Stimulated activated naive CD8-positive, alpha-beta T cell treated with anti-CD3 and anti-CD28 coated beads, Interleukin-15, Interleukin-2, amounts not matched to agents 100 U/mL and 50 U/mL, for 24 hours (primary cell): ENCODE data around the gene CDPF1.

Experiments used
- ATAC-seq: fragments of 150-1000 bp; cut with Tn5 transposase; one replicate; pipeline ENCODE4 v1.10.0; 2021
- DNase-seq: peaks from one replicate; pipeline ENCODE4 v3.0.0; 2021

The CDPF1 gene

GRCh38 chr22:46250035-46250782 is at the start of gene CDPF1:
TSS of gene CDPF1 (minus strand) at chr22:46250293. CDS start at chr22:46248284, 2,009 bp downstream.
- peak; percentile 94 for DNase-seq

GRCh38 chr22:46299101-46299500 is 49.0 kb upstream of the CDPF1 start:
- DNase-seq (no peak), ATAC-seq (no peak)

More at GRCh38 chr22:46250035-46250782, at the start of gene CDPF1:
- ATAC-seq: peak; percentile 91

- DNase-seq (peak; percentile 33), ATAC-seq (no peak)
These were observed 47.2 kb upstream of the CDPF1 start for GRCh38 chr22:46297151-46297812.

GRCh38 chr22:46296257-46297150 is 46.4 kb upstream of the CDPF1 start, which contains the start of gene GTSE1:
TSS of gene GTSE1 (plus strand) at chr22:46296870. CDS start at chr22:46297401, 531 bp downstream.
- ATAC-seq (peak; percentile 99), DNase-seq (peak; percentile 96)

- DNase-seq: no peak
- no peak for ATAC-seq
These were observed 45.3 kb upstream of the CDPF1 start for GRCh38 chr22:46295277-46295971.

GRCh38 chr22:46294784-46295183 is 44.7 kb upstream of the CDPF1 start:
- ATAC-seq: no peak
- no peak for DNase-seq

GRCh38 chr22:46293577-46294260 is 43.6 kb upstream of the CDPF1 start:
- DNase-seq (peak; percentile 17), ATAC-seq (no peak)

- DNase-seq: no peak
These were observed 42.6 kb upstream of the CDPF1 start for GRCh38 chr22:46292732-46293131.

GRCh38 chr22:46292173-46292572 is 42.1 kb upstream of the CDPF1 start:
- DNase-seq (no peak), ATAC-seq (no peak)

More at GRCh38 chr22:46292732-46293131, 42.6 kb upstream of the CDPF1 start:
- no peak for ATAC-seq

- no peak for ATAC-seq
- DNase-seq: no peak
These were observed 41.0 kb upstream of the CDPF1 start for GRCh38 chr22:46290843-46291785.

- DNase-seq (no peak), ATAC-seq (no peak)
These were observed 40.2 kb upstream of the CDPF1 start for GRCh38 chr22:46290121-46290842.

GRCh38 chr22:46289244-46289891 is 39.3 kb upstream of the CDPF1 start:
- DNase-seq (no peak), ATAC-seq (no peak)

- DNase-seq (no peak), ATAC-seq (no peak)
These were observed 38.8 kb upstream of the CDPF1 start for GRCh38 chr22:46288846-46289243.

GRCh38 chr22:46287873-46288751 is 38.0 kb upstream of the CDPF1 start:
- peak; percentile 42 for DNase-seq

GRCh38 chr22:46286941-46287872 is 37.1 kb upstream of the CDPF1 start:
- no peak for DNase-seq
- ATAC-seq: no peak

More at GRCh38 chr22:46287873-46288751, 38.0 kb upstream of the CDPF1 start:
- peak; percentile 66 for ATAC-seq

GRCh38 chr22:46286006-46286405 is 35.9 kb upstream of the CDPF1 start:
- no peak for ATAC-seq
- no peak for DNase-seq
